Measurements from ENCODE around the gene PHTF1.

DNA sequence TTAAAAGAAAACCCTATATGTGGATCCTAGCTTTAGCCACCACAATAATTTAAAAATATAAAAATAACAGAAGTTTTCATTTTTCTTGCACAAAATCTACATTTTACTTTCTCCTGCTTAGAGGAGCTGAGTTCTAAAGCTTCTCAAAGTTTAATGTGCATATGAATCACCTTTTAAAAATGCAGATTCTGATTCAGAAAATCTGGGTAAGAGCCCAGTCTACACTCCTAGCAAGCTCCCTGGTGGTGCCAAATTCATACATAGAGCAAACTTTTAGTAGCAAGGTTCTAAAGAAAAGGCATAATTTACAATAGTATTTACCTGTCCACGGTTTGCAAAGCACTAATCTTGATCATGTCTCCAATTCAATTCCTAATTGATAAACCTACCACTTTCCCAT, 33.7 kb upstream of the PHTF1 start:
- TF ChIP-seq CTCF (IDR thresholded peaks at IDR 0.05) = no peak
- TF ChIP-seq POLR2AphosphoS5 (IDR thresholded peaks at IDR 0.05) = no peak
